Activated CD4-positive, alpha-beta memory T cell treated with anti-CD3 and anti-CD28 coated beads for 36 hours (primary cell): Measurements from ENCODE around the gene PPP1R1C. TPM values are rescaled to one million over a fixed set of nuclear protein-coding genes. Genes with fewer than 3 reads are reported as not detected.

Experiments used
- CTCF ChIA-PET: fragments of 350-600 bp; sonication (Branson Sonifier 250); formaldehyde crosslinking; loops from one replicate; lab custom pipeline; 2021; ENCODE audit warnings: antibody characterized with exemption, inconsistent platforms; lab: Charles Lee
- POLR2A ChIA-PET: fragments of 350-600 bp; sonication (Branson Sonifier 250); formaldehyde crosslinking; loops from one replicate; lab custom pipeline; 2021; ENCODE audit warnings: antibody characterized with exemption; lab: Charles Lee
- DNase-seq: peaks from one replicate; pipeline ENCODE4 v3.0.0-alpha.2; 2020
- H3K27ac Mint-ChIP-seq: one replicate; pipeline ENCODE4 v1.8.0; 2021; ENCODE audit warnings: mixed read lengths
- H3K27me3 Mint-ChIP-seq: one replicate; pipeline ENCODE4 v1.8.0; 2021; ENCODE audit warnings: mixed read lengths
- H3K36me3 Mint-ChIP-seq: one replicate; pipeline ENCODE4 v1.8.0; 2021; ENCODE audit warnings: mixed read lengths
- H3K4me1 Mint-ChIP-seq: one replicate; pipeline ENCODE4 v1.8.0; 2021; ENCODE audit warnings: low read depth, mixed read lengths
- H3K4me3 Mint-ChIP-seq: one replicate; pipeline ENCODE4 v1.8.0; 2021; ENCODE audit warnings: mild to moderate bottlenecking, mixed read lengths
- H3K9me3 Mint-ChIP-seq: one replicate; pipeline ENCODE4 v1.8.0; 2021; ENCODE audit warnings: mixed read lengths
- intact Hi-C: fragments of 100-400 bp; cut with micrococcal nuclease; formaldehyde crosslinking; loops from one replicate; pipeline ENCODE4 v1.15.1; 2023
- total RNA-seq, 2 experiments: library from RNA; stranded (reverse); gene quantifications; one replicate each; pipeline ENCODE4 v1.2.3, GENCODE V29; 2021

The PPP1R1C gene
- total RNA-seq, 2 experiments from 2014 or later: not detected

GRCh38 chr2:182110347-182110746 lies 124.7 kb downstream of the PPP1R1C start:
- intact Hi-C loops: no loop called here
- Mint-ChIP-seq H3K9me3 (no peaks in the 10 kb centered on the region), H3K4me1 (no peaks in the 10 kb centered on the region), H3K36me3 (no peaks in the 10 kb centered on the region), H3K27me3 (no peaks in the 10 kb centered on the region), H3K27ac (no peak overlapping the region), H3K4me3 (no peak overlapping the region)
- CTCF ChIA-PET: interaction anchor here (1.0 kb wide), 1 partner anchor 156 kb away, joined by 3 read pairs; no protein-coding TSS in a partner anchor
- POLR2A ChIA-PET: no interaction called here
- DNase-seq: no peak

GRCh38 chr2:182113334-182113733 lies 127.7 kb downstream of the PPP1R1C start:
- Mint-ChIP-seq H3K27ac (no peak overlapping the region), H3K9me3 (no peaks in the 10 kb centered on the region), H3K4me3 (no peak overlapping the region), H3K4me1 (no peaks in the 10 kb centered on the region), H3K27me3 (no peaks in the 10 kb centered on the region), H3K36me3 (no peaks in the 10 kb centered on the region)
- ChIA-PET CTCF (interaction anchor here (0.6 to 0.7 kb wide), 2 partner anchors 107 to 1987 kb away, joined by 3 to 6 read pairs; no protein-coding TSS in a partner anchor), POLR2A (no interaction called here)
- DNase-seq: no peak
- intact Hi-C loops: no loop called here

GRCh38 chr2:182115258-182115657 lies 129.6 kb downstream of the PPP1R1C start:
- intact Hi-C loops: no loop called here

GRCh38 chr2:182116774-182117173 lies 131.1 kb downstream of the PPP1R1C start:
- no peak overlapping the region for H3K27ac Mint-ChIP-seq
- H3K27me3 Mint-ChIP-seq: no peaks in the 10 kb centered on the region
- no peak for DNase-seq
- ChIA-PET CTCF (no interaction called here), POLR2A (no interaction called here)
- H3K4me1 Mint-ChIP-seq: no peaks in the 10 kb centered on the region
- H3K36me3 Mint-ChIP-seq: no peaks in the 10 kb centered on the region
- H3K4me3 Mint-ChIP-seq: no peak overlapping the region
- H3K9me3 Mint-ChIP-seq: no peaks in the 10 kb centered on the region
- intact Hi-C loops: no loop called here

More at GRCh38 chr2:182115258-182115657, 129.6 kb downstream of the PPP1R1C start:
- POLR2A ChIA-PET: no interaction called here
- Mint-ChIP-seq H3K4me1 (no peaks in the 10 kb centered on the region), H3K27me3 (no peaks in the 10 kb centered on the region), H3K4me3 (no peak overlapping the region), H3K9me3 (no peaks in the 10 kb centered on the region), H3K27ac (no peak overlapping the region), H3K36me3 (no peaks in the 10 kb centered on the region)
- no peak for DNase-seq
- CTCF ChIA-PET: no interaction called here

- H3K4me3 Mint-ChIP-seq: no peak overlapping the region
These were observed 131.5 kb downstream of the PPP1R1C start for GRCh38 chr2:182117196-182117595.

GRCh38 chr2:182128821-182129707 lies 143.4 kb downstream of the PPP1R1C start:
- Mint-ChIP-seq H3K27ac (no peak overlapping the region), H3K4me3 (no peak overlapping the region), H3K9me3 (peaks cover 6% of the 10 kb centered on the region), H3K4me1 (no peaks in the 10 kb centered on the region), H3K36me3 (no peaks in the 10 kb centered on the region), H3K27me3 (peaks cover 9% of the 10 kb centered on the region)
- POLR2A ChIA-PET: no interaction called here
- CTCF ChIA-PET: no interaction called here
- DNase-seq: no peak
- intact Hi-C loops: no loop called here

More at GRCh38 chr2:182117196-182117595, 131.5 kb downstream of the PPP1R1C start:
- no peaks in the 10 kb centered on the region for H3K4me1 Mint-ChIP-seq
- H3K27ac Mint-ChIP-seq: no peak overlapping the region
- no peaks in the 10 kb centered on the region for H3K36me3 Mint-ChIP-seq
- no peaks in the 10 kb centered on the region for H3K27me3 Mint-ChIP-seq
- ChIA-PET CTCF (interaction anchor here (0.6 kb wide), 1 partner anchor 434 kb away, joined by 3 read pairs; no protein-coding TSS in a partner anchor), POLR2A (no interaction called here)
- DNase-seq: no peak
- H3K9me3 Mint-ChIP-seq: no peaks in the 10 kb centered on the region
- intact Hi-C loops: no loop called here

GRCh38 chr2:182132605-182133004 lies 147.0 kb downstream of the PPP1R1C start:
- DNase-seq: no peak
- ChIA-PET CTCF (no interaction called here), POLR2A (no interaction called here)
- Mint-ChIP-seq H3K36me3 (no peaks in the 10 kb centered on the region), H3K27me3 (peaks cover 5% of the 10 kb centered on the region), H3K4me1 (no peaks in the 10 kb centered on the region), H3K27ac (no peak overlapping the region), H3K4me3 (no peak overlapping the region), H3K9me3 (no peaks in the 10 kb centered on the region)
- intact Hi-C loops: no loop called here

- Mint-ChIP-seq H3K27me3 (peaks cover 3% of the 10 kb centered on the region), H3K4me1 (no peaks in the 10 kb centered on the region), H3K27ac (no peak overlapping the region), H3K4me3 (no peak overlapping the region), H3K36me3 (no peaks in the 10 kb centered on the region), H3K9me3 (no peaks in the 10 kb centered on the region)
- ChIA-PET CTCF (no interaction called here), POLR2A (no interaction called here)
- intact Hi-C loops: no loop called here
- DNase-seq: no peak
These were observed 147.7 kb downstream of the PPP1R1C start for GRCh38 chr2:182133195-182133891.

GRCh38 chr2:182134201-182134600 lies 148.5 kb downstream of the PPP1R1C start:
- ChIA-PET POLR2A (no interaction called here), CTCF (no interaction called here)
- no peak for DNase-seq
- Mint-ChIP-seq H3K27me3 (peaks cover 3% of the 10 kb centered on the region), H3K9me3 (no peaks in the 10 kb centered on the region), H3K4me1 (no peaks in the 10 kb centered on the region), H3K4me3 (no peak overlapping the region), H3K27ac (no peak overlapping the region), H3K36me3 (no peaks in the 10 kb centered on the region)
- intact Hi-C loops: no loop called here

GRCh38 chr2:182142062-182142461 lies 156.4 kb downstream of the PPP1R1C start:
- intact Hi-C loops: no loop called here
- CTCF ChIA-PET: no interaction called here

GRCh38 chr2:182144041-182144775 lies 158.6 kb downstream of the PPP1R1C start:
- H3K27ac Mint-ChIP-seq: no peak overlapping the region
- ChIA-PET CTCF (no interaction called here), POLR2A (no interaction called here)
- DNase-seq: no peak
- no peak overlapping the region for H3K4me3 Mint-ChIP-seq
- no peaks in the 10 kb centered on the region for H3K4me1 Mint-ChIP-seq
- H3K9me3 Mint-ChIP-seq: no peaks in the 10 kb centered on the region
- H3K27me3 Mint-ChIP-seq: peaks cover 3% of the 10 kb centered on the region
- H3K36me3 Mint-ChIP-seq: no peaks in the 10 kb centered on the region
- intact Hi-C loops: no loop called here

More at GRCh38 chr2:182142062-182142461, 156.4 kb downstream of the PPP1R1C start:
- H3K36me3 Mint-ChIP-seq: no peaks in the 10 kb centered on the region
- H3K4me3 Mint-ChIP-seq: no peak overlapping the region
- DNase-seq: no peak
- no peak overlapping the region for H3K27ac Mint-ChIP-seq
- H3K27me3 Mint-ChIP-seq: peaks cover 5% of the 10 kb centered on the region
- POLR2A ChIA-PET: no interaction called here
- no peaks in the 10 kb centered on the region for H3K9me3 Mint-ChIP-seq
- H3K4me1 Mint-ChIP-seq: no peaks in the 10 kb centered on the region

GRCh38 chr2:182144776-182145165 lies 159.1 kb downstream of the PPP1R1C start:
- Mint-ChIP-seq H3K27ac (no peak overlapping the region), H3K4me1 (no peaks in the 10 kb centered on the region), H3K27me3 (peaks cover under 1% of the 10 kb centered on the region), H3K9me3 (no peaks in the 10 kb centered on the region), H3K4me3 (no peak overlapping the region), H3K36me3 (no peaks in the 10 kb centered on the region)
- intact Hi-C loops: no loop called here
- no peak for DNase-seq
- CTCF ChIA-PET: no interaction called here
- POLR2A ChIA-PET: no interaction called here
